Thymus (tissue), 11 donors: ENCODE data around the gene C9orf50. TPM values are rescaled to one million over a fixed set of nuclear protein-coding genes. Genes with fewer than 3 reads are reported as not detected.

ENCODE experiments used
- DNase-seq, 9 donors: peaks; one replicate each; pipeline ENCODE4 v3.0.0-alpha.2; 2013; ENCODE audit warnings: low spot score in 9 of 9, low read depth in 6 of 9, missing footprints in 1 of 9
- H3K27ac ChIP-seq, 2 donors: one replicate each; pipeline ENCODE4 v1.5.1; 2013; ENCODE audit warnings: control low read depth in 1 of 2, low read depth in 1 of 2, low read length in 1 of 2, mild to moderate bottlenecking in 1 of 2, moderate library complexity in 1 of 2
- H3K27me3 ChIP-seq, 2 donors: one replicate each; pipeline ENCODE4 v1.5.1; 2013; ENCODE audit warnings: low read length in 1 of 2; ENCODE audit not compliant: control insufficient read depth in 2 of 2, insufficient read depth in 1 of 2
- H3K36me3 ChIP-seq, 2 donors: one replicate each; pipeline ENCODE4 v1.5.1; 2013; ENCODE audit warnings: low read length in 1 of 2, mild to moderate bottlenecking in 1 of 2, moderate library complexity in 1 of 2; ENCODE audit not compliant: control insufficient read depth in 2 of 2, insufficient read depth in 2 of 2
- H3K4me1 ChIP-seq, 2 donors: one replicate each; pipeline ENCODE4 v1.5.1; 2013; ENCODE audit warnings: low read length in 2 of 2; ENCODE audit not compliant: control insufficient read depth in 2 of 2, insufficient read depth in 2 of 2
- H3K4me3 ChIP-seq, 2 donors: one replicate each; pipeline ENCODE4 v1.5.1; 2013; ENCODE audit warnings: low read length in 2 of 2, control low read depth in 1 of 2, mild to moderate bottlenecking in 1 of 2
- H3K9me3 ChIP-seq, 2 donors: one replicate each; pipeline ENCODE4 v1.5.1; 2013; ENCODE audit warnings: low read length in 1 of 2, mild to moderate bottlenecking in 1 of 2; ENCODE audit not compliant: control insufficient read depth in 2 of 2, insufficient read depth in 1 of 2
- WGBS: extraction: QIAGEN DNeasy Blood & Tissue Kit; methylation state at CpG from one replicate; pipeline ENCODE4 v1.1.7; 2013; 5-methylcytosine and 5-hydroxymethylcytosine counted together
- polyA plus RNA-seq: library from polyadenylated mRNA; stranded (reverse); fragments of 200-250 nt; gene quantifications from one replicate; pipeline ENCODE4 v1.2.3, GENCODE V29; 2013
- total RNA-seq: library from RNA; stranded (reverse); fragments of 120-200 nt; gene quantifications from one replicate; pipeline ENCODE4 v1.2.4, GENCODE V29; 2013
- donor health status: healthy.

The C9orf50 gene
- total and polyA plus RNA-seq, 2 donors, result 0.05 to 0.23 TPM

DNA sequence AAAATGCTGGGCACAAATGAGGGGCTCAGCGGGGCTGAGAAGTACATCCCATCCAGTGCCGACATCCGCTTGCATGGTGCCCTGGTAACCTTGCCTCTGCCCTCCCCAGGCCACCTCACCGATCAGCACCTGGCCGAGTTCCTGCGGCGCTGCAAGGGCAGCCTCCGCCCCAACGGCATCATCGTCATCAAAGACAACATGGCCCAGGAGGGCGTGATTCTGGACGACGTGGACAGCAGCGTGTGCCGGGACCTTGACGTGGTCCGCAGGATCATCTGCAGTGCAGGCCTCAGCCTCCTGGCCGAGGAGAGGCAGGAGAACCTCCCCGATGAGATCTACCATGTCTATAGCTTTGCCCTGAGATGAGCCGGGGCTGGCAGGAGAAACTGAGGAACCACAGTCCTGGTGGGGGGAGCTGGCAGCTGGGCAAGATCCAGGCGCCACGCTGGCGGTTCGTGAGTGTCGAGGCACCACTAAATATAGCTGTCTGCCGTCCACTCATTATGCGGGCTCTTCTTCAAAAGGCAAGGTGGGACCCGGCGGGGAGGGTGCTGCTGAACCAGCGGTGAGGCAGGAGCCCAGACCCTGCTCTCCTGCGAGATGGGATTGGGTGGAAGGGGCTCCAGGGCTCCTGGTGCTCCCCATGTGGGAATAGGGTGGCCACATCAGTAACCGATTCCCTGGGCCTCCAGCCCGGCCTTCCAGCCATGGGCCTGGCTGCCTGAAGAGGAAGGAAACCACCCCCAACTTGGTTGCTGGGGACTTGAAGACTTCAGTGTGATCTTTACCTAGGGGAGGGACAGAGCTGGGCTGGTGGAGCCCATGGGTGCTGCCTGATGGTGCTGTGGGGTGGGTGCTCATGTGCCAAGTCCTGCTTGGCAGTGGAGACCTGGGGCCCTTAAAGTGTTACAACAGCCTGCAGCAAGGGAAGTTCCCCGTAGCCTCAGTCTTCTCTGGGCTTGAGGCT lies 14.5 kb upstream of the C9orf50 start:
- peak overlapping the region in 1 of 2 donors; percentile 15 for H3K27ac ChIP-seq
- H3K4me3 ChIP-seq, result no peak overlapping the region
- no peaks in the 10 kb centered on the region for H3K27me3 ChIP-seq
- DNase-seq, result no peak
- peaks cover 82 to 83% of the 10 kb centered on the region in 2 donors for H3K36me3 ChIP-seq
- 98% methylated on average over 34 of the region's 34 CpGs for WGBS
- H3K4me1 ChIP-seq, result peaks cover 1 to 8% of the 10 kb centered on the region in 2 donors
- H3K9me3 ChIP-seq, result no peaks in the 10 kb centered on the region

GRCh38 chr9:129633848-129634247 lies 12.9 kb upstream of the C9orf50 start:
- peaks cover 0 to 3% of the 10 kb centered on the region in 2 donors for H3K4me1 ChIP-seq

DNA sequence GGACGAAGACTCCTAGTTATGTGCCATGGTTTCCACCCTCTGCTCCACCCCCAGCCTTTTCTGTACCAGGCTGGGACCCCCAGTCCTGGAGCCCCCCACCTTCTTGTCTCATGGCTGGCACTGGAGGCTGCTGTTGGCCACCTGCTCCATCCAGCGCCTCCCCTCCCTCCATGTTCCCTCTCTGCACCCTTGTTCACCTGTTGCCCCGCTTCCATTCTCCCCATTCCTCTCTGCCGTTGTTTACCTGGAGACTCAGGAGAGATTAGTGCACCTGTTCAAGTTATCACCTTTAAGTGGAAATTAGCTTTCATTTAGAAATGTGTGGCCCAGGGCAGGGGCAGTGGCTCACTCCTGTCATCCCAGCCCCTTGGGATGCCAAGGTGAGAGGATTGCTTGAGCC lies 12.3 kb upstream of the C9orf50 start:
- peaks cover 71 to 82% of the 10 kb centered on the region in 2 donors for H3K36me3 ChIP-seq

More at GRCh38 chr9:129633848-129634247, 12.9 kb upstream of the C9orf50 start:
- Histone ChIP-seq H3K4me3 (no peak overlapping the region), H3K36me3 (peaks cover 73 to 85% of the 10 kb centered on the region in 2 donors), H3K9me3 (no peaks in the 10 kb centered on the region), H3K27me3 (no peaks in the 10 kb centered on the region), H3K27ac (no peak overlapping the region)
- no peak for DNase-seq
- WGBS, result 89% methylated on average over 13 of the region's 13 CpGs

GRCh38 chr9:129632460-129632859 lies 11.6 kb upstream of the C9orf50 start:
- DNase-seq, result no peak
- Histone ChIP-seq H3K4me3 (no peak overlapping the region), H3K36me3 (peaks cover 63 to 82% of the 10 kb centered on the region in 2 donors), H3K4me1 (peaks cover 0 to 10% of the 10 kb centered on the region in 2 donors), H3K27ac (no peak overlapping the region), H3K9me3 (no peaks in the 10 kb centered on the region), H3K27me3 (no peaks in the 10 kb centered on the region)
- WGBS, result 95% methylated on average over 13 of the region's 13 CpGs

More for the DNA sequence above, 12.3 kb upstream of the C9orf50 start:
- no peaks in the 10 kb centered on the region for H3K9me3 ChIP-seq
- WGBS, result 98% methylated on average over 4 of the region's 4 CpGs
- no peak overlapping the region for H3K4me3 ChIP-seq
- no peaks in the 10 kb centered on the region for H3K27me3 ChIP-seq
- no peak overlapping the region for H3K27ac ChIP-seq
- DNase-seq, result no peak
- H3K4me1 ChIP-seq, result peaks cover 0 to 3% of the 10 kb centered on the region in 2 donors

- 93% methylated on average over 19 of the region's 19 CpGs for WGBS
- DNase-seq, result no peak
- Histone ChIP-seq H3K4me1 (peaks cover 7 to 14% of the 10 kb centered on the region in 2 donors), H3K27ac (no peak overlapping the region), H3K27me3 (no peaks in the 10 kb centered on the region), H3K36me3 (peaks cover 56 to 76% of the 10 kb centered on the region in 2 donors), H3K4me3 (no peak overlapping the region), H3K9me3 (no peaks in the 10 kb centered on the region)
Observed at GRCh38 chr9:129631674-129632129, 10.8 kb upstream of the C9orf50 start.

DNA sequence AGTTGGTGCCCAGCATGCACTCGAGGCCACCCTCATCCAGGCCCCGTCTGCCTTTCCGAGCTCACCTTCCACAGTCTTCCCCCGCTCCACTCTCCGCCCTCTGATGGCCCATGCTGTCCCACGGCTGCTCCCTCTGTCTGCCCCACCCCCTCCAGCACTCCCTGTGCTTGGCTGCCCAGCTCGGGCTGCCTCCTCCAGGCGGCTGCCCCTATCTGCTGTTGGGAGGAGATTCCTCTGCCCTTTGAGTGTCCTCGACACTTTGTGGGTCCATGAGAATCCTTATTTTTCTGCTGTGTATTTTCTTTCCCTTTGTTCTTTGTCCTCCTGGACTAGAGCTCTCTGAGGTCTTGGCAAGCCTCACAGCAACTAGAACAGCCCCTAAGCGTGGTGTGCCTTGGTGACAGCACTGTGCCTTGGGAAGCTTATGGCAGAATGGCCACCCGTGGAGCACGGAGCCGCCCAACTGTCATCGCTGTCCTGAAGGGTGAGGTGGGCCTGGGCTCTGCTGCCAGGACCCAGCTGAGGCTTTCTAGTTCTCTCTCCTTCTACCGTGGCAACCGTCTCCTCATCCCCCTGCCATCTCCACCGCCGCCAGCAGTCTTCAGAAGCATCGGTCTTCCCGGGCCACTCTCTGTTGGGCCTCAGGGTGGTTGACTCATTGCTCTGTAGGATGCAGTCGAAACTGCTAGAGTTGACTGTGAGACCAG lies 10.2 kb upstream of the C9orf50 start:
- Histone ChIP-seq H3K36me3 (peaks cover 51 to 73% of the 10 kb centered on the region in 2 donors), H3K4me1 (peaks cover 8 to 19% of the 10 kb centered on the region in 2 donors), H3K27ac (no peak overlapping the region), H3K9me3 (no peaks in the 10 kb centered on the region), H3K27me3 (no peaks in the 10 kb centered on the region), H3K4me3 (no peak overlapping the region)
- DNase-seq, result no peak
- 96% methylated on average over 21 of the region's 21 CpGs for WGBS

DNA sequence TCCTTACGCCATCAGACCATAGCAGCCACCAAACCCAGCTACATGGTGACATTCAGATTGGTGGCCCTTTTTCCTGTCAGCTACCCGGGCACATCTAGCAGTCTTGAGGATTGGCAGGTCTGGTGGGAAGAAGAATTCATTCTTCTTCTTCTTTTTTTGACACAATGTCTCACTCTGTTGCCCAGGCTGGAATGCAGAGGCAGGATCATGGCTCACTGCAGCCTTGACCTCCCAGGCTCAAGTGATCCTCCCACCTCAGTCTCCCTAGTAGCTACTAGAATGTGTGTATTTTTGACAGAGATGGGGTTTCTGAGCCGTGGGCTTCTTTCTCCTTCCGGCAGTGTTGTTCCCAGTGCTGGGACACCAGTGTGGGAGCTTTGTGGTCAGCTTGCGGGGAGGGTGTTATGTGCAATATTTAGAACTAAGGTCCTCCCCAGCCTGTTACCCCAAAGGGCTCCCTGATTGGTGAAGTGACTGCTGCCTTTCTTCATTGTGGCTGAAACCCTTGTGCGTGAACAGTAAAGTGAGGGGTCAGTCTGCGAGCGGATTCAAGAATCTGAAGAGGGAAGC lies 8.4 kb upstream of the C9orf50 start:
- no peak overlapping the region for H3K27ac ChIP-seq
- peaks cover 19 to 35% of the 10 kb centered on the region in 2 donors for H3K4me1 ChIP-seq
- no peaks in the 10 kb centered on the region for H3K9me3 ChIP-seq
- H3K4me3 ChIP-seq, result no peak overlapping the region
- no peaks in the 10 kb centered on the region for H3K27me3 ChIP-seq
- peaks cover 35 to 57% of the 10 kb centered on the region in 2 donors for H3K36me3 ChIP-seq
- DNase-seq, result no peak
- whole genome bisulfite sequencing, result 96% methylated on average over 8 of the region's 8 CpGs

- Histone ChIP-seq H3K36me3 (peaks cover 29 to 51% of the 10 kb centered on the region in 2 donors), H3K4me1 (peaks cover 19 to 40% of the 10 kb centered on the region in 2 donors), H3K27ac (no peak overlapping the region), H3K4me3 (no peak overlapping the region), H3K9me3 (no peaks in the 10 kb centered on the region), H3K27me3 (no peaks in the 10 kb centered on the region)
- 94% methylated on average over 6 of the region's 6 CpGs for WGBS
- DNase-seq, result no peak
Observed at GRCh38 chr9:129628709-129629108, 7.8 kb upstream of the C9orf50 start.
